ENCODE measurements around the gene TMEM266.

Gene TMEM266

GRCh38 chr15:76065793-76066192 is 6.0 kb downstream of the TMEM266 start:
- DNase-seq = no peak

- DNase-seq = no peak
Measured at GRCh38 chr15:76070192-76070591, 10.4 kb downstream of the TMEM266 start.

- DNase-seq = no peak
Measured at GRCh38 chr15:76070921-76071635, 11.3 kb downstream of the TMEM266 start.

- DNase-seq = no peak
Measured at GRCh38 chr15:76071806-76072205, 12.0 kb downstream of the TMEM266 start.

- no peak for DNase-seq
Measured at GRCh38 chr15:76073554-76073953, 13.8 kb downstream of the TMEM266 start.

- DNase-seq = no peak
Measured at GRCh38 chr15:76075046-76075445, 15.3 kb downstream of the TMEM266 start.

DNA sequence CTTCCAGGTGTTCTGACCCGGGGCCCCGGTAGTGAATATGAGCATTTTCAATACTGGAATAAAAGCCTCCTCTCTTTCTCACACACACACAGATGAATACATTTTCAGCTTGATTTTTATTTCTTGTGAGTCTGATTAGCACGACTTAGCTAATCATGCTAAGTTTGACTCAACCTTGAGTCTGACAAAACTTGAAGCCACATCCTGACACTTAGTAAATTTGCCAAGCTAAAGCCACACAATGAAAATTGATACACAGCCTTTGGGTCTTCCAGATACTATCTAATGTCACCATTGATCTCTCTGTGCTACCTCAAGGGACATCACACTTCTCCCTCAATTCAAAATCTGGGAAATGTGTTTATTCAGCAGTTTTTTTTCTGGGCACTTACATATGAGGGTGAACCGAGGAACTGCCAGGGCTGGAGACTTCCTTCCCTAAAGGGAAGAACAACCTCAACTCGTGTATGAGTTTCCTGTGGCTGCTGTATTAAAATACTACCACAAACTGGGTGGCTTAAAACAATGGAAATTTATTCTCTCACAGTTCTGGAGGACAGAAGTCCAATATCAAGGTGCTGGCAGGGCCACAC is 18.6 kb downstream of the TMEM266 start:
- no peak for DNase-seq

DNA sequence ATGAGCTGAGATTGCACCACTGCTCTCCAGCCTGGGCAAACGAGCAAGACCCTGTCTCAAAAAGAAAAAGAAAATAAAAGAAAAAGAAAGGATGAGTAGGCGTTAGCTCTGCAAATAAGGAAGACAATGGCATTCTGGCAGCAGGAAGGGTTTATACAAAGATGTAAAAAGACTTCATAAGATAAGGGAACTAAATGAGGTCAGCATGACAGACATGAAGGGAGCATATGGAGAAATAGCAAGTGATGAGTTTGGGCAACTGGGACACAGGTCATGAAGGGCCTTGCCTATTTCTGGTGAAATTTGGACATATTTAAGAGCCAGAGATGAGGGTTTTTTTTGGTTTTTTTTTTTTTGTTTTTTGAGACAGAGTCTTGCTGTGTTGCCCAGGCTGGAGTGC is 24.5 kb downstream of the TMEM266 start:
- no peak for DNase-seq

DNA sequence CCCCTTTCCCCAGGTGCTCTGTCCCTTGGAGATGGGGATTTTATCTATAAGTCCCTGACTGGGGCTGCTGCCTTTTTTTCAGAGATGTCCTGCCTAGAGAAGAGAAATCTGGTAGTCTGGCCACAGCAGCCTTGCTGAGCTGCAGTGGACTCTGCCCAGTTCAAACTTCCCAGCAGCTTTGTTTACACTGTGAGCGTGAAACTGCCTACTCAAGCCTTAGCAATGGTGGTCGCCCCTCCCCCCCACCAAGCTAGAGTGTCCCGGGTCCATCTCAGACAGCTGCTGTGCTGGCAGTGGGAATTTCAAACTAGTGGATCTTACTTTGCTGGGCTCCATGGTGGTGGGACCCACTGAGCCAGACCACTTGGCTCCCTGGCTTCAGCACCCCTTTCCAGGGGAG is 38.9 kb downstream of the TMEM266 start:
- DNase-seq = no peak

- DNase-seq = no peak
Measured at GRCh38 chr15:76099388-76099787, 39.6 kb downstream of the TMEM266 start.

DNA sequence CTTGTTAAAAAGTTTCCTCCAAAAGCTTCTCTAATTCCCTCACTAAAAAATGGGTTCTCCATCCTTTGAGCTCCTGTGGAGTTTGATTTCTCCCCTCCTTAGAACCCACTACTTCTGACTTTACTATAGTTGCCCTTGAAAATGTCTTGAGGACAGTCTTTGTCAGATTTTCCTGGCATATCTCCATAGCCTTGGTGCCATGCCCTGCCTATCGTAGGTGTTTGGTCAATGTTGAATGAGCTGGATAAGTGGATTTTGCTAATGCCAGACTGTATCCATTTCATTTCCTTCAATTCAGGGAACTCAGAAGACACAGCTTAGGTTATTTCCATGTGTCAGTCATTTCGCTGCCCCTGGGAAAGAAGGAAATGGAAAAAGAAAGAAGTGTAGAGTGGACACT is 40.6 kb downstream of the TMEM266 start:
- no peak for DNase-seq

DNA sequence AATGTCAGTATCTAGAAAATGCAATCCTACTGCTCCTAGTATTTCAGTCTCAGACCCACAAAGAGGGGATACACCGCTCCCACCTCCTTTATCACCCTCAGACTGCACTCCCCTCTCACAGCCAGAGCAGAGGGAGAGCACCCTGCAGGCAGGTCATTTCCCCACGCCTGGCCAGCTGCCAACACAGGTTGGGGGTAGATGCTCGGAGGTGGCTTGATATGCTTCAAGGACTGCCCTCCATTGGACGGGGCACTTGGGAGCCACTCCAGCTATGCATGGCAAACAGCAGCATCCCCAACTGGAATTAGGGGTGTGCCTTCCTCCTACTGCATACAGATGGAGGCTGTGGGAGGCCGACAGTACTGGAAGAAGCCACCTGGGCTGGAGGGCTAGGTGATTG is 41.9 kb downstream of the TMEM266 start:
- no peak for DNase-seq

DNA sequence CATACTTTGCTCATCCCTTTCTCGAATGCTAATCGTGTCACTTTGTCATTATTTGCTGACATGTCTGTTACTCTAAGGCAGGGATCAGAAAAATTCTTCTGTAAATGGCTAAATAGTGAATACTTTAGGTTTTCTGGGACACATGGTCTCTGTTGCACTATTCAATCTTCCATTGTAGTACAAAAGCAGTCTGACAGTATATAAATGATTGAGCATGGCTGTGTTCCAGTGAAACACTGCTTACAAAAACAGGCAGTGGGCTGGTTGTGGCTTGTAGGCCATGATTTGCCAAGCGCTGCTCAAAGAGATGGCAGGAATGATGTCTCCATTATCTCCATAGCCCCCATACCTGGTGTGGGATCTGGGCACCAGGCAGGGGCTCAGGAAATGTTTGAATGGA is 45.6 kb downstream of the TMEM266 start:
- DNase-seq = no peak

DNA sequence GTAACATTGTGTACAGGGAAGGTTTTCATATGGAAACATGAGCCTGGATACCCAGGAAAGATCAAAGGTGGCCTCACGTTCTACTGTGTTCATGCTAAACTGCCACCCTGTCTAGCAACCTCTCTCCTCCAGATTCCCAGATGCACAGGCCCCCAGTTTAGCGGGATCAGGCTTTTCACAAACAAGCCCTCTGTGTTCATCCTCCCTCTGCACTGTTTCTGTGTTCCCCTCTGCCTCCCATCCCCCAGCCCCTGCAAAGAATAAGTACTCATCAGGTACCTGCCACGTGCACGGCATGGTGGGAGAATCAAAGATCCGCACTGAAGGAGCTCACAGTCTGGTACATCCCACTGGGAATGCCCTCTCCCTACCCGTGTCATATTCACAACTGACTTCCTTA is 46.1 kb downstream of the TMEM266 start:
- DNase-seq = no peak

DNA sequence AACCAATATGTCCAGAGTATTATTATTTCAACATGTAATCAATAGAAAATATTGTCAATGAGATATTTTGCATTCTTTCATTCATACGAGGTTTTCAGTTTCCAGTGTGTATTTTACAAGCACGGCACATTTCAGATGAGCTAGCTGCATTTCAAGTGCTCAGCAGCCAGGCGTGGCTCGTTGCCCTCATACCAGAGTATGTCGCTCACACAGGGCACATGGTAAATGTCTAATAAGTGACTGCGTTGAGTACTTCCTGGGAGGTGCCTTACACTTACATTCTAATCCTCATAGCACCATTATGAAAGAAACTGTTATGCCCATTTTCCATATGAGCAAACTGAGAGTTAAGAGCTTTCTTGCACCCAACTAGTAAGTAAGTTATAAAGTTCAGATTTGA is 47.4 kb downstream of the TMEM266 start:
- DNase-seq = peak; percentile 8

DNA sequence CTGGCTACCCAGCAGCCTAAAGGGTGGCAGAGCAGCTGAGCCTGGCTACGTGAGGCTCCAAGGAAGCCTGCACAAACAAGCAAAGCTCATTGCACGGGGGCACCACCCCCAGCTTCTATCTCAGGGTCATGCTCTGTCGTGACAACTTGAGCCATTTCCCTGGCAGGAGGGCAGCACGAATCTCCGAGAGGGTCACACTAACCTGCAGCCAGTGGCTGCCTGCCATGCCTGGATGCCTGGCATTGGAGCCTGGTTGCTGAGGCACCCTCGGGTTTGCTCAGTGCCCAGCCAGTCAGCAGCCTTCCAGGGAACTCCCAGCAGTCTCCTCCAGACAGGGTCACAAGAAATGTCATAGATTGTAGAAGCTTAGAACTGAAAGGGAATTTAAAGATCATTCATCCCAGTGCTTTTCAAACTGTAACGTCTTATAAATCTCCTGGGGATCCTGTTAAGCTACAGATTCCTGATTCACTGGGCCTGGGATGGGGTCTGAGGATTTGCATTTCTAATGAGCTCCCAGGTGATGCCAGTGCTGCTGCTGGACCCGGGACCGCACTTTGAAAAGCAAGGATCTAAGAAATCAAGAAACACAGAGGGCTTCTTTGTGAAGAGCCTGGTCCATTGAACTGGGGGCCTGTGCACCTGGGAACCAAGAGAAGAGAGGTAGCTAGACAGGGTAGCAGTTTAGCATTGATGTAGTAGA is 48.4 kb downstream of the TMEM266 start:
- no peak for DNase-seq

DNA sequence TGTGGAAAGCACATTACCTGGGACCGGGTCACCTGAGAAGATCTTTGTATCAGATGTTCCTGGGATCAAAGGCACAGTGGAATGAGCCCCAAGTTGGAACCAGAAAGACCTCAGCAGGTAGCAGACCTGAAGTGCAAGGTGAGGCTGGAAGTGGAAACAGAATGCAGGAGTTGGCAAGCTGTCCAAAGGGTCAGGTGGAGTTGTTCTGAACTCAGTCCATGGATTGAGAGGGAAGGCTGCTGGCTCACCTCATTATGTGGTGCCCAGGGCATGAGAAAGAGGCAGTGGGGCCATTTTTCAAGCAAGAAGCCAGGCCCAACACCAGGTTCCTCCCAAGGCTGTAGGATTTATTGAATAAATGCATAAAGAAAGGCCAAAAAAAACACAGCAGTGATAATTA is 49.3 kb downstream of the TMEM266 start:
- no peak for DNase-seq

- no peak for DNase-seq
Measured at GRCh38 chr15:76114561-76114960, 54.8 kb downstream of the TMEM266 start.

DNA sequence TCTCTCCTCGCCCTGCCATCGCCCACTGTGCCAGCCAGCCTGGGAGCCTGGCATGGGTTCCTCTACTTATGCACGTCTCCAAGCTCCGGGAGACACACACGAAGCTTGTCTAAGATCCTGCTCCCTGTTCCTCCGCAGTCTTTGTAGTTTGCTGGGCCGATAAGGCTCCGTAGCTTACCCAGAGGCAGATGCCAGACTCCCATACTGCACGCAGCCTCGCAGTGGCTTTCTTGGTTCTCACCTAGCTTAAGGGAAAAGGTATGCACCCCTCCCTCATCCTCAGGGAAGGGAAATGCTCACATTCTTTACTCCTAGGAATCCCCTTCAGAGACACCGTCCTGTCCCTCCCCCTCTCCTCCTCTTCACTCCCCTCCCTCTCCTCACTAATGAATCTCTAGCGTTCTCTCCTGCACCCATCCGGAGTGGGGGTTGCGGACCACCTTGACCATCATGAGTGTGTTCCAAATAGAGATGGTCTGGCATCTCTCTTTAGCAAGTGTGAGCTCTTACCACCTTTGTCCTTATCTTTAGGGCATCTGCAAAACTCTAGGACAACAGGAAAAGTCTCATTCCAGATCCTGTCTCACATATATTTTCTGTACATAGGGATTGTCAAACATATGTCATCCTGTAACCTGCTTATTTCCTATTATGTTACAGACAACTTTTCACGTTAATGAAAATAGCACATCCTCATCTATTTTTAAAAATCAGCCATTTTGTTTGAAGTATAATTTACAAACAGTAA is 56.5 kb downstream of the TMEM266 start:
- DNase-seq = no peak

- no peak for DNase-seq
Measured at GRCh38 chr15:76117181-76117580, 57.4 kb downstream of the TMEM266 start.

DNA sequence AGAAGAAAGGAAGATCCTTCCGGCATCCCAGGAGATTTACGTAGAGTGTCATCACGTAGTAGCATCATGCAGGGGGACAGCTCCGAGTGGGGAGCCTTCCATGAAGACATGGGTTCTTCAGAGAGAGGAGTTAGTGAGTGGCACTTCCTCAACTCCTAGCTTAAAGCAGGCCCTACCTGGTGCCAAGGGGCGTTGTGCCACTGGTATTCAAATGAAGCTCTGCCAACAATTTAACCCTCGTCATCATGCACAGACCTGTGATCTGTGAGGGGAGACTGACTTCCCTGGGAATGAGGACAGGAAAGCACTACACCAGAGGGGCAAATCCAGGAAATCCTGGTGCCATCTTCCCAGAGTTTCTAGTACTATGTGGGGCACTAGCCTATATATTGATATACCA is 59.0 kb downstream of the TMEM266 start:
- no peak for DNase-seq

DNA sequence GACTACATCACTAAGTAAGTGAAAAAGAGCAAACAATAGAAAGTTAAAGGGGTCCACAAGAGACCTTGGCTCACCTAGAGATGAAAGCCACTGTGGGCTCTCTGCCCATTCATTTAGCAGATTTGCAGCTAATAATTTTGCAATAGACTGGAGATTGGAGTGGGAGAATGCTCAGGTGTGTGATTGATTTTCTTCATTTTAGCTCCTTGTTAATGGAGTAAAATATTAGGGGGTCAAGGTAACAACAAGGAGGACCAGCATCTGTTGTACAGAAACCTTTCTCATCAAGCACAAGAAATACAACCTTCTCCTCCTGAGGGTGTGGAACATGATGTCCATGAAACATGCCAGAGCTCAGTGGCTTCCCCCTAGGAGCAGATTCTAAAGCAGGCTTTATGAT is 63.2 kb downstream of the TMEM266 start:
- no peak for DNase-seq

DNA sequence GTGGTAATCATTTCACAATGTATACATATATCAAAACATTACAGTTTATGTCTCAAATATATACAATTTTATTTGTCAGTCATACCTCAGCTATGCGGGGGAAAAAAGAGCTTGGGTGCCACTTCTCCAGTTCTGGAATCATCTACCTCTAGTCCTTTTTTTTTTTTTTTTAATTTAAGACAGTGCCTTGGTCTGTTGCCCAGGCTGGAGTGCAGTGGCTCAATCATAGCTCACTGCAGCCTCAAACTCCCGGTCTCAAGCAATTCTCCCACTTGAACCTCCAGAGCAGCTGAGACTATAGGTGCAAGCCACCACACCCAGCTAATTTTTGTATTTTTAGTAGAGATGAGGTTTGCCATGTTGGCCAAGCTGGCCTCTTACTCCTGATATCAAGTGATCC is 67.4 kb downstream of the TMEM266 start:
- DNase-seq = no peak

Data from fibroblast of skin of abdomen (primary cell).